ENCODE data around the gene GPR148.

DNA sequence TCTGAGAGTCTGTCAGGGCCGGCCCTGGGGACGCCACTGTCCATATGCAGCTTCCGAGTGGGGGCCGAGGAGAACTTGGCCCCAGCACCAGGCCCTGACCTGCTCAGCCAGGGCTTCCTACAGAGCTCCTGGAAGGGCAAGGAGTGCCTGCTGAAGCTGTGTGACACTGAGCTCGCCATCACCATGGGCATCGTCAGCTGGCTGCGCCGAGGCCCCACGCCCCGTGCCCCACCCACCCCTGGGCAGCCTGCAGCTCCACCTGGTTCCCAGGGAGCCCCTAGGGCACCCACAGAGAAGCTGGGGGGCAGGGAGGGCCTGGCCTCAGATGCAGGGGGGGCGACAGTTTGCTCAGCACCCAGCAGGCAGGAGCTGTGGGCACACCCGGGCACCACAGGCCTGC lies 34.5 kb downstream of the GPR148 start:
- TF ChIP-seq, protein P1, sequence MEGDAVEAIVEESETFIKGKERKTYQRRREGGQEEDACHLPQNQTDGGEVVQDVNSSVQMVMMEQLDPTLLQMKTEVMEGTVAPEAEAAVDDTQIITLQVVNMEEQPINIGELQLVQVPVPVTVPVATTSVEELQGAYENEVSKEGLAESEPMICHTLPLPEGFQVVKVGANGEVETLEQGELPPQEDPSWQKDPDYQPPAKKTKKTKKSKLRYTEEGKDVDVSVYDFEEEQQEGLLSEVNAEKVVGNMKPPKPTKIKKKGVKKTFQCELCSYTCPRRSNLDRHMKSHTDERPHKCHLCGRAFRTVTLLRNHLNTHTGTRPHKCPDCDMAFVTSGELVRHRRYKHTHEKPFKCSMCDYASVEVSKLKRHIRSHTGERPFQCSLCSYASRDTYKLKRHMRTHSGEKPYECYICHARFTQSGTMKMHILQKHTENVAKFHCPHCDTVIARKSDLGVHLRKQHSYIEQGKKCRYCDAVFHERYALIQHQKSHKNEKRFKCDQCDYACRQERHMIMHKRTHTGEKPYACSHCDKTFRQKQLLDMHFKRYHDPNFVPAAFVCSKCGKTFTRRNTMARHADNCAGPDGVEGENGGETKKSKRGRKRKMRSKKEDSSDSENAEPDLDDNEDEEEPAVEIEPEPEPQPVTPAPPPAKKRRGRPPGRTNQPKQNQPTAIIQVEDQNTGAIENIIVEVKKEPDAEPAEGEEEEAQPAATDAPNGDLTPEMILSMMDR (conservative IDR thresholded peaks at IDR 0.05; ENCODE audit: low read depth, low read length) = no peak
- TF ChIP-seq EZH2 (IDR thresholded peaks at IDR 0.05; ENCODE audit: borderline replicate concordance, low read depth, low read length, poor library complexity, severe bottlenecking) = no peak
